Keratinocyte (primary cell): ENCODE results near the gene PCSK6. TPM values are rescaled to one million over a fixed set of nuclear protein-coding genes. Genes with fewer than 3 reads are reported as not detected.

Experiments used
- DNase-seq: peaks from one replicate; pipeline ENCODE4 v3.0.0-alpha.2; 2011; ENCODE audit warnings: low read depth, missing footprints, low spot score
- FAIRE-seq: peaks from 2 replicates; lab custom pipeline; 2011; peaks lifted over from hg19 to GRCh38; lab: Jason Lieb, UNC
- H2AFZ ChIP-seq: 2 replicates; pipeline ENCODE4 v1.6.0; 2012; ENCODE audit warnings: low read length, control low read depth, inconsistent platforms; ENCODE audit not compliant: control insufficient read depth
- H3K27ac ChIP-seq: 2 replicates; pipeline ENCODE4 v1.5.1; 2011; ENCODE audit warnings: low read length; ENCODE audit not compliant: control insufficient read depth, insufficient read depth
- H3K27me3 ChIP-seq: 3 replicates; pipeline ENCODE4 v1.6.0; 2011; ENCODE audit warnings: low read length; ENCODE audit not compliant: control insufficient read depth, insufficient read depth; ENCODE audit errors: extremely low read depth
- H3K36me3 ChIP-seq, 2 experiments: 2 replicates in 1 of 2; 3 replicates in 1 of 2; pipeline ENCODE4 v1.5.1; 2011; ENCODE audit warnings: low read length in 2 of 2, mild to moderate bottlenecking in 1 of 2; ENCODE audit not compliant: control insufficient read depth in 2 of 2, insufficient read depth in 2 of 2; ENCODE audit errors: extremely low read depth in 1 of 2
- H3K4me1 ChIP-seq: 3 replicates; pipeline ENCODE4 v1.5.1; 2011; ENCODE audit warnings: low read length; ENCODE audit not compliant: control insufficient read depth, insufficient read depth; ENCODE audit errors: extremely low read depth
- H3K4me2 ChIP-seq: 3 replicates; pipeline ENCODE4 v1.6.0; 2011; ENCODE audit warnings: low read depth, low read length; ENCODE audit not compliant: control insufficient read depth, insufficient read depth; ENCODE audit errors: extremely low read depth
- H3K4me3 ChIP-seq, 3 experiments: fragments of 200-600 bp in 1 of 3; sonication (generic) in 1 of 3; 2 replicates in 2 of 3; 3 replicates in 1 of 3; pipeline ENCODE4 v1.5.1; 2011 to 2016; ENCODE audit warnings: low read length in 3 of 3, mild to moderate bottlenecking in 3 of 3, control low read depth in 2 of 3, inconsistent platforms in 1 of 3, low read depth in 1 of 3, mixed read lengths in 1 of 3, mixed run types in 1 of 3, moderate library complexity in 1 of 3; ENCODE audit not compliant: control insufficient read depth in 2 of 3, insufficient read depth in 2 of 3; ENCODE audit errors: extremely low read depth in 1 of 3
- H3K79me2 ChIP-seq: 2 replicates; pipeline ENCODE4 v1.6.0; 2012; ENCODE audit warnings: low read length; ENCODE audit not compliant: control insufficient read depth, insufficient read depth
- H3K9ac ChIP-seq: 3 replicates; pipeline ENCODE4 v1.6.0; 2011; ENCODE audit warnings: low read length; ENCODE audit not compliant: control insufficient read depth, insufficient read depth; ENCODE audit errors: extremely low read depth
- H3K9me1 ChIP-seq: 3 replicates; pipeline ENCODE4 v1.6.0; 2011; ENCODE audit warnings: low read length; ENCODE audit not compliant: control insufficient read depth, insufficient read depth; ENCODE audit errors: extremely low read depth
- H3K9me3 ChIP-seq: 2 replicates; pipeline ENCODE4 v1.5.1; 2012; ENCODE audit warnings: low read depth, low read length; ENCODE audit not compliant: control insufficient read depth
- H4K20me1 ChIP-seq: 3 replicates; pipeline ENCODE4 v1.6.0; 2011; ENCODE audit warnings: low read length; ENCODE audit not compliant: control insufficient read depth, insufficient read depth; ENCODE audit errors: extremely low read depth
- CTCF ChIP-seq, 3 experiments: IDR thresholded peaks in 1 of 3; conservative IDR thresholded peaks in 1 of 3; optimal IDR thresholded peaks in 1 of 3; 2 replicates in 2 of 3; 3 replicates in 1 of 3; pipeline versions ENCODE3 to v1.5.1; 2011; ENCODE audit warnings: low read length in 3 of 3, mild to moderate bottlenecking in 3 of 3, moderate library complexity in 2 of 3, control low read depth in 1 of 3, inconsistent platforms in 1 of 3; ENCODE audit not compliant: insufficient read depth in 2 of 3; ENCODE audit errors: extremely low read depth in 1 of 3
- EZH2 ChIP-seq: IDR thresholded peaks from one replicate; pipeline ENCODE4 v1.6.1; 2012; ENCODE audit warnings: inconsistent platforms, mild to moderate bottlenecking, low read length, moderate library complexity
- dilution Hi-C: fragments of 300-500 bp; cut with MboI; formaldehyde crosslinking; loops from one replicate; pipeline ENCODE4 v1.7.0; 2020; ENCODE audit warnings: low sequenced_read_pairs; ENCODE audit not compliant: extremely low pct_ligation_motif_present
- polyA plus RNA-seq, 5 experiments: library from polyadenylated mRNA; depleted of rRNA in 3 of 5; stranded (reverse) in 3 of 5; stranded (forward) in 1 of 5; unstranded in 1 of 5; fragments of >200 nt; gene quantifications; 1 replicate in 1 of 5; 2 replicates in 3 of 5; 3 replicates in 1 of 5; pipeline versions ENCODE4 v1.2.1 to v1.2.3, GENCODE V29; 2011 to 2012; ENCODE audit warnings: missing spikeins in 2 of 5, low read depth in 1 of 5, low replicate concordance in 1 of 5

PCSK6 gene
- polyA plus RNA-seq, 1 donor (not counting 4 experiments of a cell fraction or from before 2014, with no cell fraction given), result 3.1 TPM

GRCh38 chr15:101391981-101392640 is 97.4 kb downstream of the PCSK6 start:
- Histone ChIP-seq H2AFZ (no peak overlapping the region), H3K4me2 (no peak overlapping the region), H3K4me3 (no peak overlapping the region), H3K36me3 (no peaks in the 10 kb centered on the region), H3K27me3 (no peaks in the 10 kb centered on the region), H3K79me2 (no peaks in the 10 kb centered on the region), H3K9ac (no peak overlapping the region), H3K27ac (no peak overlapping the region), H3K9me1 (no peaks in the 10 kb centered on the region), H3K4me1 (no peaks in the 10 kb centered on the region), H4K20me1 (no peaks in the 10 kb centered on the region), H3K9me3 (no peaks in the 10 kb centered on the region)
- DNase-seq (no peak), FAIRE-seq (no peak)
- TF ChIP-seq CTCF (optimal IDR thresholded peaks at IDR 0.05 in 1 of 3, IDR thresholded peaks at IDR 0.05 in 1 of 3, conservative IDR thresholded peaks at IDR 0.05 in 1 of 3; ENCODE audit: extremely low read depth in 1 of 3, insufficient read depth in 2 of 3, low read length in 3 of 3) (no peak), EZH2 (no peak)
- dilution Hi-C loops, result no loop called here

- Histone ChIP-seq H3K36me3 (no peaks in the 10 kb centered on the region), H3K27ac (no peak overlapping the region), H3K79me2 (no peaks in the 10 kb centered on the region), H3K9me1 (no peaks in the 10 kb centered on the region), H3K4me1 (no peaks in the 10 kb centered on the region), H3K4me2 (no peak overlapping the region), H3K9me3 (no peaks in the 10 kb centered on the region), H2AFZ (no peak overlapping the region), H3K27me3 (no peaks in the 10 kb centered on the region), H4K20me1 (no peaks in the 10 kb centered on the region), H3K9ac (no peak overlapping the region), H3K4me3 (no peak overlapping the region)
- DNase-seq (no peak), FAIRE-seq (no peak)
- TF ChIP-seq EZH2 (no peak), CTCF (optimal IDR thresholded peaks at IDR 0.05 in 1 of 3, IDR thresholded peaks at IDR 0.05 in 1 of 3, conservative IDR thresholded peaks at IDR 0.05 in 1 of 3; ENCODE audit: extremely low read depth in 1 of 3, insufficient read depth in 2 of 3, low read length in 3 of 3) (no peak)
- dilution Hi-C loops, result no loop called here
These were observed 98.1 kb downstream of the PCSK6 start for GRCh38 chr15:101391431-101391830.
